HG03135 (cell line): ENCODE measurements around the gene NT5C3B.
A peak's percentile ranks its signal among the peaks of the same experiment; 100 is the strongest.
"Not testable (repeated sequence)": the region's sequence is repeated elsewhere in the genome, so short reads cannot be mapped to it uniquely, and the experiment has no call there.

Source experiments
- ATAC-seq: cut with Tn5 transposase; IDR thresholded peaks from one replicate; pipeline ENCODE4 v1.9.1; 2021; ENCODE audit warnings: mild to moderate bottlenecking, moderate library complexity; ENCODE audit not compliant: unreplicated experiment

NT5C3B gene

DNA sequence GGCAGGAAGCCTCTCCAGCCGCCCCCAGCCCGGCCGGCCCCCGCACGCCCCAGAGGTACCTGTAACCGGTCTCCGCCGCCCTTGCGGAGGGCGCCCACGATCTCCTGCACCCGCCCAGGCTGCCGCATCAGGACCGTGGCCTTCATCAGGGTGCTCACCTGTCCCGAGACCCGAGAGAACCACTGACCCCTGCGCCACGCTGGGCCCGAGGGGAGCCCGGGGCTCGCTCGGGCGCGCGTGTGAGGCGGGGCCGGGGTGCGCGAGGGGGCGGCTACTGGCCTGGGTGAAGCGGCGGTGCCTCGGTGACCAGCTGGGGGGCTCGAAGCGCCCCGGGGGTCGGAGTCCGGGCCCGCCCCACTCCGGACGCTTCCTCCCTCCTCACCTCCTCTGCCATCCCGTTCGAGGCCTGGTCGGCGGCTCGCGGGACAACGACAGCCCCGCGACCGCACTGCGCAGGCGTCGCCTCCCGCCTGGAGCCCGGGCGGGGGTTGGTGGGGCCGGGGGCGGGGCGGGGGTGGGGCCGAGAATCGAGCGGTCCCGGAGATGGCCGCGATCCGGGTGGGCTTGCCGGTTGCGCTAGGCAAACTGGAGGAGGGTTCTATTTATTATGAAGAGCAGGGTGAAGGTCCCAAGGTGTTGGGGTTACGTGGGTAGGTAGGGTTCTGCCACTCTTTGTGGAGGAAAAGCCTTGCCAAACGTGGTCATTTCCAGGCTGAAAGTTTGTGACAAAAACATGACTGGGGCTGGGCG is at the start of gene NT5C3B:
Gene NT5C3B, minus strand, starts transcription at position 433 of the 750 bp plus-strand sequence. Its CDS starts 39 bp downstream, at position 394.
- no peak for ATAC-seq

DNA sequence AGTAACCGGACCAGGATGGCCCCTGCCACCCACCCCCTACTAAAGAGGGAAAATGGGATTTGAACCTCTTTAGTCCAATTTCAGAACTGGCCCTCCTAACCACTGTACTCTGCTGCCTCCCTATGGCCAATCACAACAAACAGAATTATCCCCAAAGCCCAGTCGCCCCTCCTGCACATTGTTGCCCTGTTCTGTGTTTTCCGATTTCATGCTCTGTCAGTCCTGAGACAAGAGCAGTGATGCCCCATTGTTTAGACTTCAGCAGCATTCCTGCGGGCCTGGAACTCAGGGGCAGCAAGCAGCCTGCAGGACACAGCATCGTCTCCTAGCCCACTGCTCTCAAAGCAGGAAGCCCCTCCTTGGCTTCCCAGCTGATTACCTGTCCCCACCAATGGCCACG is 49.7 kb upstream of the NT5C3B start:
- ATAC-seq = no peak

DNA sequence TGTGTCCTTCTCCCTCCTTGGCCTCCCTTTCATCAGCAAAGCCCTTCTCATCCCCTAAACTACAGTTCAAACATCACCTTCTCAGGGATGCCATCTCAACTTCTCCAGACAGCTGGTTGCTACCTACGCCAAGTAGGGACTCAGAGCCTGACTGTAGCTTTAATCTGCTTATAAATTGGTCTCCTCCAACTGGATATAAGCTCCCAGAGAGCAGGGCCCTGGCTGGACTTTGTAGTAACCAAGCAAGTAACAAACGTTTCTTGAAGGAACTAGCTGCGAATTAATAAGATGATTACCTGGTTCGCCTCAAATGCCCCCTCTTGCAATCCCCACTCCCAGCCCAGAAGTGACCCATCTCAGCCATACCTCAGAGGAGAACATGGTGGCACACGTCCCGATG is 46.7 kb upstream of the NT5C3B start:
- ATAC-seq = no peak

DNA sequence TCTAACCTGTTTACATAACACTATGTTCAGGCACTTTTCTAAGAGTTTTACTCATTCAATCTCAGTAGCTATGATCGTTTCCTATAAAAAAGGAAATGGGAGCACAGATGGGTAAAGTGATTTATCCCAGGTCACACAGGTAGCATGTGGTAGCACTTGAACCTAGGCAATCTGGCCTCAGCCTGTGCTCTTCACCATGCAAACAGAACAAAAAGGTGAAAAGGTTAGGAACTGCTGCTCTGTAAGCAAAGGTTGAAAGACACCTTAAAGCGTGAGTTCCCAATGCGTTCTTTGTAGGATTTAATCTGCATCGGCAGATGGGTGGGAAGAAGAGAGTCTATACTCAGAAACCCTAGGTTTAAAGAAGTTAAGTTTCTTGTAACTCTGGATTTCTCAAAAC is 44.1 kb upstream of the NT5C3B start:
- ATAC-seq = no peak

DNA sequence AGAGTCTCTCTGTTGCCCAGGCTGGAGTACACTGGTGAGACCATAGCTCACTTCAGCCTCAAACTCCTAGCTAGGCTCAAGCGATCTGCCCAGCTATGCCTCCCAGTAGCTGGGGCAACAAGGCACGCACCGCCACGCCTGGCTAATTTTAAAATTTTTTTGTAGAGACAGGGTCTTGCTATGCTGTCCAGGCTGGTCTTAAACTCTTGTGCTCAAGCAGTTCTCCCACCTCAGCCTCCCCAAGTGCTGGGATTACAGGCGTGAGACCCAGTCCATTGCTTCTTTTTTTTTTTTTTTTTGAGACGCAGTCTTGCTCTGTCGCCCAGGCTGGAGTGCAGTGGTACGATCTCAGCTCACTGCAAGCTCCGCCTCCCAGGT is 38.2 kb upstream of the NT5C3B start:
- not testable (repeated sequence) for ATAC-seq

DNA sequence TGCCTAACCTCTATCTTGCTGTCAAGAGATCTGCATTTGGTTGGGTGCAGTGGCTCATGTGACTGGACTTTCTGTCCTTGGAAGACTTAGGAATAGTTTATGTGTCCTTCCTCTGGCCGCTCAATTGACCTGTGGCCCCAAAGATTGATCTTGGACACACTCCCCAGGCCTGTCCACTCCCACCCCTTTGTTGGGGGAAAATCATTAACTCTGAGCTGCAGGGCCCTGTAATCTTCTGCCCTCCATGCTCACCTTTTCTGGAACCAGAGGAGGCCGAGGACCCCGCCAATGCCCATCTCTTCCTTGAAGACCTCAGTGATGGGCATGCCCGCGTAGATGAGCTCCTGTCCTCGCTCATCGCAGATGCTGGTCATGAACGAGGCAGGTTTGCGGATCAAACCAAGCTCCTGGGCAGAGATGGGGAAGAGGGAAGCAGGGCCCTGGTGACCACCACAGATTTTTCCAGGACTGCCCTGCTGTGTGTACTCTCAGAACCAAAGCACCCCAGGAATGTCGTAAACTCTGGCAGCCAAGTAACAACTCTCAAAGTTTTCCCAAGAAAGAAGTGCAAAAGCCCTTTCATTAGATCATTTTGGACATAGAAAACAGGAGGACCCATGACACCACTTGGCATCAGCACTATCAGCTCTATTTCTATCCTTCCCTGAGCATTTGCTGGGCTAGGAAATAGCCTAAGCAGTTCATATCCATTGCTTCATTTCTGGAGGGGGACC is 37.7 kb upstream of the NT5C3B start:
- ATAC-seq = no peak

DNA sequence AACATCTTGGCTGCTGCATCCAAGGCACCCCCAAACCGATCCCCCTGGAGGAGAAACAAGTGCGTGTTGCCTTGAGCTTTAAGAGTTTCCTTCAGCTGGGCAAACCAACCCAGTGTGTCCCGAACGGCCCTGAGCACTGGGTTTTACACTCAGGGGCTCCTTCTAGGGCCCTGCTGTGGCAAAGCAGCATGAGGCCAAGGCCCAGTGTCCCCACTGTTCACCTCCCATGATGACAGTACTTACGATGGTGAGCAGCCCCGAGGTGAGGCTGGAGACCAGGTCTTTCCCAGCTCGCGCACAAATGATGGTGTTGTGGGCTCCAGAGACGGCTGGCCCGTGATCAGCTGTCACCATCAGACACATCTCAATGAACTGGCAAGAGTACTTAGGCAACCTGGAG is 35.8 kb upstream of the NT5C3B start:
- no peak for ATAC-seq

DNA sequence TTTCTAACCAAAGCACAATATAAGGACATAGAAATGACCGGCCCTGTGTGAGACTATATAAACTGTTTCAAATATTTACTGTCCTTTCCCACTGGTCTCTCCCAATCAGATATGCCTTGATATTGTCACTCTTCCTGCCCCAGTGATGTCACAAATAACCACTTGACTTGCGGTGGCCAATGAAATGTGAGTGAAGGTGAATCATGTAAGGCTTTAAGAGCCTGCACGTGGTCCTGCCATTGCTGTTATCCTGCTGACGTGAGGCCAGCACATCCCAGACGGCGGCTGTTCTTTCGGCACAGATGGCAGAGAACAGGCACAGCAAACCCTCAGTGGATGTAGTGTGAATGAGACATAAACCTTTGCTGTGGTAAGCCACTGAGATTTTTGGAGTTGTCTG is 34.6 kb upstream of the NT5C3B start:
- ATAC-seq = no peak

DNA sequence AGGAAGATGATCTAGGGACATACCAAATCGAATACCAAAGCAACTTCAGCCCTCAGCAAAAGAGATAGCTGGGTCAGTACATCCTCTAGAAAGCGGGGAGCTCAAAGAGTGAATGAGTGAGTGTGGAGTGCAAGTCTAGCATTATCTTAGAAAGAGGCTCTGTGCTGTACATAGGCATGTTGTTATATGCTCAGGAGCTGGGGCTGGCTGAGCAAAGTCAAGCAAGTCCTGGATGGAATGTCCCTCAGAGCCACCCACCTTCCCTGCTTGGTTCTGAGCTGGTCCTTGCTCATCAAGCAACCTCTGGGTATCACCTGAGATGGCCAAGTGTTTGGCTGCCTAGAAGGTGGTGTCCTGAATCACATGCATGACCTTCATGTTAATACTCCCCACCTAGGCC is 34.1 kb upstream of the NT5C3B start:
- ATAC-seq = no peak

DNA sequence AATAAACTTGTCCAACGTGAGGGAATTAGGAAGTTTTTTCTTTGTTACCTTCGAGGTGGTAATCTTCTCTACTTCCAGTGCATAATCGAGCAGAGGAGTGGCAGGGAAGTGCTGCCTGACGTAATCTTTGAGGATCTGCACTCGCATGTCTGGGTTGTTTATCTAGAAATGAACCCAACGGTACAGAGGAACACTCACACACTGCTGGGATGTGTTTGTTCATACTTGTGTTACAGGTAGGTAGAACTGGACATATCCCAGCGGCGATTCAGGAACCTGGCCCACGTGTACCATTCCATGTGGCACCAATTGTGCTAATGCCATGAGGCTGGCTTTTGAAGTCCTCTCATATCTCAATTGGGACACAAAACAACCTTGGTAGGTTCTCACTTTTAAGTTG is 33.4 kb upstream of the NT5C3B start:
- ATAC-seq = no peak

DNA sequence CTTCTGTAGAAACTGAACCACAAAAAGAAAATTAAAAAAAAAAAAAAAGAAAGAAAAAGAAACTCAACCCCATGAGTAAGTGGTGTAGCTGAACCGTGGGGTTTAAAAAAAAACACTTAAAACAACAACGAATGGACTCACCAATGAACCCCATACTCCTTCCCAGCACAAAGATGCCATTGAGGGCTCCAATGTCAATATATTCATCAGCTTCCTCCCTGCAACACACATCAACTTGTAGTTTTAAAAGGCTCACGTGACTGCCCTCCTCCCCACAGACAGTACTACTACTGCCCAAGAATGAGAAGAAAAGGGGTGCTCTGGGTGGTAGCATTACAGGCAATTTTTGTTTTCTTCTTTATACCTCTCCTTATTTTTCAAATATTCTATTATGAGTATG is 32.5 kb upstream of the NT5C3B start:
- no peak for ATAC-seq

DNA sequence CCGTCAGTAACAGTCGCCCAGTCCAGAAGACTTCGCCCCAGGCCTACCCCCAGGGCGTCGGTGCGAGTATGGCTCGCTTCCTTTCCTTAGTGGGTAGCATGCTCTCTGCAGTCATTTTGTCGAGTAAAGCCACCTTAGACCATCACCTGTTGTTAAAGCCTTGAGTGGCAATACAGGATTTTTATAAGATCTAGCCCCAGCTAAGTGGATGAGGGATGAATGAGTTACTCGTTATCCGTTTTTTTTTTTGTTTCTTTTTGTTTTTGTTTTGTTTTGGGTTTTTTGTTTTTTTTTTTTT is 29.5 kb upstream of the NT5C3B start:
- no peak for ATAC-seq

DNA sequence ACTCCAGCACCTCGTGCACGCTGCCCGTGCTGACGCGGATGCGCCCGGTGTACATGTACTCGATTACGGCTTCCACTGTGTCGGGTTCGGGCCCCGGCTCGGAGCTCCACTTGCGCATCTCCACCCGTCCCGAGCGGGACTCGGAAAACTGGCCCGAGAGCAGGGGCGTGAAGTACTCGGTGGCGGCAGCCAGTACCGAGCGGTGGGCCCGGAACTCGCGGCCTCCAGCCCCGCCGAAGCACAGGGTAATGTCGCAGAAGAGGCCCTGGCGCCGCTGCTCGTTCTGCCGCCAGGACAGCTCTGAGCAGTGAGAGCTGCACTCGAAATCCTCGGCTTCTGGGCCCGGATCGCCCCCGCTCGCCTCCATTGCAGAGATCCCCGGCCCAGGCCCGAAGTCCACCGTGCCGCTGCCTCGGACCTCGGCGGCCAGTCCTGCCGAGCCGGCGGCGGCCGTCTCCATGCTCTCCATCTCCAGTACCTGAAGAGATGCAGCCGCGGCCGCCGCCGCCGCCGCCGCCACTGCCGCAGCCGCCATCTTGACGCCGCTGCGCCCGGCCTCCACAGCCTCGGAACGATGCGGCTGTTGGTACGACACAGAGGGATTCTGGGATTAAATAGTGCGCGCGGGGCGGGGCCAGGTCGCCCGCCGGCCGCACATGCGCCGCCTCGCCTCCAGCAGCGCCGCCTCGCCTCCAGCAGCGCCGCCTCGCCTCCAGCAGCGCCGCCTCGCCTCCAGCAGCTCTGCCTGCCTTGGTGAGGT is 29.0 kb upstream of the NT5C3B start, which contains the start of gene KLHL11:
Gene KLHL11, minus strand, starts transcription at position 588 of the 760 bp plus-strand sequence. Its CDS starts 53 bp downstream, at position 535.
- peak; percentile 80 for ATAC-seq

DNA sequence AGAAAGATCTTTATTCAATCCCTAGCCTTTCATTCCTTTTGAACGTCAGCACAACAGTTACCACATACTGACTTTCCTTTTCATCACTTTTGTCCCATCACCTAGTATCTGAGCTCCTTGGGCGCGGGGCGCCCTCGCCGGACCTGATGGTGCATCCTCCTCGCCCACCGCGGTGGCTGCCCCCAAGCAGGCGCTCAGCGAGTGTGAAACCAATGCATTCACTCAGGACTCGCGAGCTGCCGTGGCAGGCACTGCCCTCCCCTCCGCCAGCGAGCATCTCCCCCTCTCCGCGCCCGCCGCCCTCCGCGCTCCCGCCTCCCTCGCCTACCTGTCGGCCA is 28.4 kb upstream of the NT5C3B start:
- no peak for ATAC-seq

DNA sequence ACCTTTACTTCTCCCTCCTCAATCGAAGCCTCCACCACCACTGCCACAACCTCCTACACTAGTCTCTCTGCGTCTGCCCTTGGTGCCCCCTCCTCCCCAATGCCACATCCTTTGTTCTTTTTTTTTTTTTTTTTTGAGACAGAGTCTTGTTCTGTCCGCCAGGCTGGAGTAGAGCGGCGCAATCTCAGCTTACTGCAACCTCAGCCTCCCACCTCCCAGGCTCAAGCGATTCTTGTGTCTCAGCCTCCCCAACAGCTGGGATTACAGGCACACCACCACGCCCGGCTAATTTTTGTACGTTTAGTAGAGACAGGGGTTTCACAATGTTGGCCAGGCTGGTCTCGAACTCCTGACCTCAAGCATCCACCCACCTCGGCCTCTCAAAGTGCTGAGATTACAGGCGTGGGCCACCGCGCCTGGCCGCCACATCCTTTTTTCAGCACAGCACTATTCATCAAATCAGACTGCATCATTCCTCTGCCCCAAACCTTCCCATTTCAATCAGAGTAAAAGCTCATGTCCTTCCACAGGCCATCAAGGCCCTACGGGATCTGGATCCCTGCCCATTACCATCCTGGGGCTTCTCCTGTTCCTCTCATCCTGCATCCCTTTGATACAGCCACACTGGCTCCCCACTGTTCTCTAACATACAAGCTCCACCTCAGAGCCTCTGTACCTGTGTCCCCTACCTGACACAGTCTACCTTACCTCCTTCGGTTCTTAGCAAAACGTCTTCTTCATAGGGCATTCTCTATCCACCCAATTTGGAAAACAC is 27.2 kb upstream of the NT5C3B start:
- ATAC-seq = no peak

DNA sequence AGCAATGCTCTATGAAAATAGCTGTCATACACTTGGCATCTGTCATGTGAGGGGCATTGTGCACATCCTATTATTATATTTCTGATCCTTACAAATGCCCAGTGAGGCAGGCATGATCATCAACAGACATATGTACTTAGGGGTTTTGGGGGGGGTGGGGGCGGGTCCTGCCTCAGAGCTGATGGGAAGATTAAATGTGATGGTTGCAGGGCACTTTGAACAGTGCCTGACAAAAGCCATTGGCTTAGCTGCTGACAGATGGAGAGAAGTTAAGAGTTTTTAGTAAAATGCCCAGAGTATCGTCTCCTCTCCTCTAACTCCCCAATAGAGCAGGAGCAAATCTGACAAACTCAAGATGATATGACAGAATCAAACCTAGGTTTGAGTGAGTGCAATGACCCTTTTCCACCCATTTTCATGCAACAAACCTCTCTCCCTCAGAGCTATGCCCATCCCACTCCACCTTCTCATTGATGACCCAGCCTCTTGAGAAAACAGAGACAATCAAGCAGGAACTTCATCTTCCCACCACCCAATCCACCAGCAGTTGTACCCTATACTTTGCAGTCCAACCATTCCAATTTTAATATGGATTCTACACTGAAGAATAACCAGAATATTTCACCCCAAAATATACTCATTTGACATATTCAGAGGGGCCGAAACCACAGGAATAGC is 24.4 kb upstream of the NT5C3B start:
- ATAC-seq = no peak

DNA sequence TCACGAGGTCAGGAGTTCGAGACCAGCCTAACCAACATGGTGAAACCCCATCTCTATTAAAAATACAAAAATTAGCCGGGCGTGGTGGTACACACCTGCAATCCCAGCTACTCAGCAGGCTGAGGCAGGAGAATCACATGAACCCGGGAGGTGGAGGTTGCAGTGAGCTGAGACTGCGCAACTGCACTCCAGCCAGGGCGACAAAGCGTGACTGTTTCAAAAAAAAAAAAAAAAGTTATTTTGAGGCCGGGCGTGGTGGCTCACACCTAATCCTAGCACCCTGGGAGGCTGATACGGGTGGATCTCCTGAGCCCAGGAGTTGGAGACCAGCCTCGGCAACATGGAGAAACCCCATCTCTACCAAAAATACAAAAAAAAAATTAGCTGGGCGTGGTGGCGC is 15.3 kb upstream of the NT5C3B start:
- ATAC-seq = not testable (repeated sequence)

DNA sequence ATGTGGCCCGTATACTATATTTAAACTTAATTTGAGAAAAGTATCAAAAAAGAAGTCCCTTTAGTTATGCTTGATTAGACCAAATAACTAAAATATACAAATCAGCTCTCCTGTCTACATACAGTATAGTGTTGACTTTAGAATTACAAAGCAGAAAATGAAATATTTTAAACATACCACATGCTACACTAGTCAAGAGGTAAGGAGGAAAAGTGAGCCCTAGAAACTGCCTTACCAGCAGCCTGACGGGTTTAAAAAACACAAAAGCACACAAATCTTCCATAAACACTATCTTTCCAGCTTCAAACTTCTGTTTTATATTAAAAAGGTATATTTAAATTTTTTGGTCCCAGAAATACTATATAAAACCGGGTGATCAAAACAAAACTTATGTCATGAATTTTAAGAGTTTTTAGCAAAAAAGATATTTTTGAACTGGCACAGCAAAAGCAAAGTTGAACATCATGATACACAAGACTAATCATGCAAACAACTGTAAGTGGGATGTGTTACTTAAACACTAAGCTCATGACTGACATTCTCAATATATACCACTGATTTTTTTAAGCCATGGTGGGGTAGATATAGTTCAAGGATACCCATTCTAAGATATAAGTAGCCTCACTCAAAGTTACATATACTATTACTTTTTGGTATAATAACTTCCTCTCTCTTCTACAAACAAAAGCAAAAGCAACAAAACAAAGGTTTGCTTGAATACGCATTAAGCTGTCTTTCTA is 13.4 kb upstream of the NT5C3B start:
- no peak for ATAC-seq

DNA sequence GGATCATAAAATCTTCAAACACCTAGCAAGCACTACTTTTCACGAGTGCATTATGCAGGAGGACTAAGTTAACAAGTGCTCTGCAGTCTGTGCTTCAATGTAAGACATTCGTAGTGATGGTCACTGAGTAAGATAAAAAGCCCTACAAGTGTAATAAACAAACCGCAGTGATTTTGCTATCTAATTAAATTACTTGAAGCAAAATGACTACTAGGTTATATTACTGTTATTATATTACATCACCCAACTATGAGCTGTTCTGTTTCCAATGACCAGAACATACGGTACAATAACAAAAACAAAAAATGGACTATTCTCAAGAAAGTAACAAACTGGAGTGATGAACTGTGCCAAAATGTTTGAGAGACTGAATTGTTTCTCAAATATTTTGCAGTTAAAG is 12.8 kb upstream of the NT5C3B start:
- ATAC-seq = no peak

DNA sequence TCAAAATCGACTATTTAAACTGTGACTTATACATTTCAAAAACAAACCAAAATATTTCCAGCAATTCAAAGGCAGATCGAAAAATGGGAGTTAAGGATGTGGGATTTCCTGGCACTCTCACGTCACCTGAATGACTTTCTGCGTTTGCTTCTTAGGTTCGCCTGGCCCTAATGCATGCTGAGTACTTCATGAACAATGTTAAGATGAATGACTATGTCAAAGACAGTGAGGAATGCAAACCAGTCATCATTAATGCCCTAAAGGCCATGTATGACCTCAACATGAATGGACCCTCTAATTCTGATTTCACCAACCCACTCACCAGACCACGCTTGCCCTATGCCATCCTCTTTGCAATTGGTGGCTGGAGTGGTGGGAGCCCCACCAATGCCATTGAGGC is 8.9 kb upstream of the NT5C3B start:
- no peak for ATAC-seq
